Erythroblast (primary cell): Measurements from ENCODE around the gene C9orf50.
"Not testable (repeated sequence)": the region's sequence is repeated elsewhere in the genome, so short reads cannot be mapped to it uniquely, and the experiment has no call there.

Experiments used
- DNase-seq, 2 experiments: peaks; one replicate each; lab custom pipeline; 2025; lab: John Stamatoyannopoulos, UW
- GATA1 ChIP-seq: IDR thresholded peaks from 2 replicates; pipeline ENCODE4 v1.6.1; 2011; ENCODE audit warnings: low read depth, mild to moderate bottlenecking, control low read depth, low read length, moderate library complexity
- POLR2A ChIP-seq: IDR thresholded peaks from 2 replicates; pipeline ENCODE4 v1.6.1; 2011; ENCODE audit warnings: mild to moderate bottlenecking, low read length

The C9orf50 gene

GRCh38 chr9:129620669-129621295 lies at the start of gene C9orf50:
Gene C9orf50 (minus strand): TSS chr9:129621101. CDS start chr9:129620574, 527 bp downstream.
- DNase-seq: no peak
- no peak for TF ChIP-seq POLR2A
- no peak for TF ChIP-seq GATA1

GRCh38 chr9:129669946-129670345 lies 49.0 kb upstream of the C9orf50 start:
- TF ChIP-seq GATA1: no peak
- TF ChIP-seq POLR2A: no peak
- DNase-seq: no peak

GRCh38 chr9:129669141-129669718 lies 48.3 kb upstream of the C9orf50 start:
- TF ChIP-seq GATA1 (no peak), POLR2A (no peak)
- no peak for DNase-seq

GRCh38 chr9:129667850-129668249 lies 46.9 kb upstream of the C9orf50 start:
- TF ChIP-seq POLR2A (no peak), GATA1 (no peak)
- DNase-seq: no peak

- DNase-seq: no peak
- TF ChIP-seq GATA1 (no peak), POLR2A (no peak)
These were observed 46.5 kb upstream of the C9orf50 start for GRCh38 chr9:129667378-129667777.

GRCh38 chr9:129666575-129666974 lies 45.7 kb upstream of the C9orf50 start:
- no peak for DNase-seq
- no peak for TF ChIP-seq GATA1
- TF ChIP-seq POLR2A: no peak

- DNase-seq: no peak
- no peak for TF ChIP-seq GATA1
- no peak for TF ChIP-seq POLR2A
These were observed 45.1 kb upstream of the C9orf50 start for GRCh38 chr9:129665814-129666520.

GRCh38 chr9:129665389-129665775 lies 44.5 kb upstream of the C9orf50 start, which contains the start of gene PRRX2:
Gene PRRX2 (plus strand): TSS chr9:129665647. CDS start chr9:129665868, 221 bp downstream.
- TF ChIP-seq GATA1: no peak
- no peak for TF ChIP-seq POLR2A
- peak; percentile 11 to 23 for DNase-seq

- DNase-seq: no peak
- TF ChIP-seq GATA1 (no peak), POLR2A (no peak)
These were observed 44.0 kb upstream of the C9orf50 start for GRCh38 chr9:129664746-129665388.

- DNase-seq: not testable (repeated sequence)
These were observed 41.3 kb upstream of the C9orf50 start for GRCh38 chr9:129662239-129662638.

GRCh38 chr9:129661029-129661428 lies 40.1 kb upstream of the C9orf50 start:
- DNase-seq: no peak
- TF ChIP-seq POLR2A (no peak), GATA1 (no peak)

GRCh38 chr9:129656795-129657390 lies 36.0 kb upstream of the C9orf50 start:
- DNase-seq: no peak
- TF ChIP-seq GATA1: no peak
- TF ChIP-seq POLR2A: no peak

- no peak for DNase-seq
- TF ChIP-seq GATA1: no peak
- TF ChIP-seq POLR2A: no peak
These were observed 34.8 kb upstream of the C9orf50 start for GRCh38 chr9:129655696-129656095.
